Daoy (cell line): ENCODE results near the gene TSC22D1. TPM values are rescaled to one million over a fixed set of nuclear protein-coding genes. Genes with fewer than 3 reads are reported as not detected.

Experiments used
- DNase-seq: peaks from one replicate; pipeline ENCODE4 v3.0.0-alpha.2; 2015; ENCODE audit warnings: low read depth
- total RNA-seq: library from RNA; depleted of rRNA; stranded (reverse); fragments of >200 nt; shearing (Covaris generic); gene quantifications from 2 replicates; pipeline ENCODE4 v1.2.3, GENCODE V29; 2014

Gene TSC22D1
- total RNA-seq, 1 experiment from 2014 or later, result 73.0 TPM

DNA sequence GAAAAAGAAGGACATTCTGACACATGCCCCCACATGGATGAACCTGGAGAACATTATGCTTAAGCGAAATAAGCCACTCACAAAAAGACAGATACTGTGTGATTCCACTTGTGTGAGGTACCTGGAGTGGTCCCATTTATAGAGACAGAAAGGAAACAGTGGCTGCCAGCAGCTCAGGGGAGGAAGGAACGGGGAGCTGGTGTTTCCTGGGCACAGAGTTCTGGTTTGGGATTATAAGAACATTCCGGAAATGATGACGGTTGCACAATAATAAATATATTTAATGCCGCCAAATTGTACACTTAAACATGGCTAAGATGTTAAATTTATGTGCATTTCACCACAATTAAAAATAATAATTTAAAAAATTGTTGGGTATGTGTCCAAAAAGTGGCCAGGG is 169.5 kb downstream of the TSC22D1 start:
- no peak for DNase-seq

DNA sequence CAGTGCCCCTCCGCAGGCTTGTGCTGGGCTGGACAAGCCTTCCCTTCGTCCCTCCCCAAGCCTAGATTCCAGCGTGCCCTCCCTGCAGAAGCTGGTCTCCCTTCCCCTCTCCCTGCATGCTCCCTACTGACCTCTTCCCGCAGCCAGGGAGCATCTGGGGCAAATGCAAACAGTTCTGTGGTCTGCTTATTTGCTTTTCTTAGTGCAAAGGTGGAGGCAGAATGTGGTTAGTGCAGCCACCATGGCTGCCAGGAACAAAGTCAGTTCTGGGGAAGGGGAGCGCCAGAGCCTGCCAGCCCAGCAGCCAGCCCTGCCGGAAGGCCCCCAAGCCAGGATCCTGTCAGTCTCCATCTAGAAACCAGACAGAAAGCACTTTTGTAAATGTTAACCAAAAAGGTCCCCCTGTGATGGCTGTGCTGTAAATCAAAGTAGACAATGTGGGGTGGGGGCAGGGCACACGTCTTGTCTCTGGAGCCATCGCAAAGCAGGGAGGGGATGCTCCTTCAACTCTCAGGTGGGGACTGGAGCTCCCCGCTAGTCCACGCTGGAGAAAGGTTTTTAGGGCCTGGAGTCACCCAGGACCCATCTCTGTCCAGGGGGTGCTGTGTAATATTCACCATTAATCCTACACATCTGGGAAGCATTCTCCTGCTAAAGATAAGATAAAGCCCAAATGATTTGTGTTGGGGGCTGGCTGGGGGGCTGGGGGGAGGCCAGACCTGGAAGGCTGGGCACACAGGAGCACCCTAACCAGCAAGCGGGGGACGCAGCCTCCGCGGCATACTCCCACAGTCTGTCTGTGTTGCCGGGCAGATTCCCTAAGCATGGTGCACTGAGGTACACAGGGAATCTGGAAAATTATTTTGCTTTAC is 171.6 kb downstream of the TSC22D1 start:
- no peak for DNase-seq

DNA sequence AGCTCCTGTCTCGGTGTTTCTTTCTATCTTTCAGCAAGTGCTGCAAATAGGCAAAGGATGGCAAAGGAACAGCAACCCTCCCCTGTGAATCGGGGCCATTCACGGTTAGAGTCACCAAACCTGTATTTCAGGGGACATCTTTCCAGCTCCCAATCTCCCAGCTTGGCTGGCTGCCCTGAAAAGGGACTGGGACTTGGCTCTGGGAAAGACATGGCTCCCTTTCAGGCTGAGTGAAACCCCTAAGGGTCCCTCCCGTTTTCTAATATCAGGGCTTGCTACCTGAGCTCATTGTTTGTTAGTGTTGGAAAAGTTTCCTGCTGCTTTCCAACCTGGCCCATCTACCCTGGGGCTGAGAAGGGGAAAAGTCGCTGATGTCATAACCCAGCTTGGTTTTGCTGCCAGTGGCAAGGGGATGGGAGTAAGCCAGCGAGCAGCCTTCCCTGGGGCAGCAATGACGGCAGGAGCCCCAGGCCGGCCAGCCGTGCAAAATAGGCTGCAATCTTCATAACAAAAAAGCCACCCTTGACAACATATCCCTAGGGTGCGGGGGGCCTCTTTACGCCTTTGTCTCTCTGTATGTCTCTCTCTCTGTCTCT is 172.6 kb downstream of the TSC22D1 start:
- DNase-seq, result peak; percentile 16

DNA sequence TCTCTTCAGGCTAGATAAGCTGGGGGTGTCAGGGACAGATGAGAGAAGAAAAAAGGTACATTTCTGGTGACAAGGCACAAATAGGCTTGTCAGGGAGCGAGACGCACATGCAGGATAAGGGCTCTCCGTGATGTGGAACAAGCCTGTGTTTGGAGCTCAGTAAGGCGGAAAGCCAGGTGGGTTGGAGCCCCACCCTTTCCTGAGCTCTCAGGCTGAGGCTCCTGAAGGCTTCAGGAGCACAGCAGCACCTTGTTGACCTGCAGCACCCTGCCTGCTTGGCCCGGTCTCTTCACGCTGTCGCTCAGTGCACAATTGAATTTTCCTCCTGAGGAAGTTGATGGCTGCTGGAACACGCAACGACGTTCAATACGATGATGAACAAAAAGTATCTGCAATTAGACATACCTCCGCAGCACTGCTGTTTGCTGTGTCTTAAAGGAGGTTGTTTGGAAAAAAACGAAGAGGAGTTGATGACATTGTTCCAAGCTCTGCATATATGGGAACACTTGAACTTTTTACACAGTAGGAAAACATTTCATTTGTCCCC is 173.2 kb downstream of the TSC22D1 start:
- no peak for DNase-seq

DNA sequence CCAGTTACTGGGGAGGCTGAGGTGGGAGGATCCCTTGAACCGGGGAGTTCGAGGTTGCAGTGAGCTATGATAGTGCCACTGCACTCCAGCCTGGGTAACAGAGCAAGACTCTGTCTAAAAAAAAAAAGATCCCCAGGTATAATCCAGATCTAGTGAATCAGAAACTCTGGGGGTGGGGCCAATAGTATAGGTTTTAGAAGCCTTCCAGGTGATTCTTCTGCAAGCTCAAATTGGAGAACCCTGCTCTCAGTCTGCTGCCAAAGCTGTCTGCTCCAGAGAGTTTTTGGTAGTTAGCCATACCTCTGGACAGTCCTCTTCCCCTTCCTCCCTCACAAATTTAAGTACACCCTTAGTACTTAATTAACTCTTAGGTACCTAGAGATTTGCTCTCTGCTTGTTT is 174.6 kb downstream of the TSC22D1 start:
- no peak for DNase-seq

DNA sequence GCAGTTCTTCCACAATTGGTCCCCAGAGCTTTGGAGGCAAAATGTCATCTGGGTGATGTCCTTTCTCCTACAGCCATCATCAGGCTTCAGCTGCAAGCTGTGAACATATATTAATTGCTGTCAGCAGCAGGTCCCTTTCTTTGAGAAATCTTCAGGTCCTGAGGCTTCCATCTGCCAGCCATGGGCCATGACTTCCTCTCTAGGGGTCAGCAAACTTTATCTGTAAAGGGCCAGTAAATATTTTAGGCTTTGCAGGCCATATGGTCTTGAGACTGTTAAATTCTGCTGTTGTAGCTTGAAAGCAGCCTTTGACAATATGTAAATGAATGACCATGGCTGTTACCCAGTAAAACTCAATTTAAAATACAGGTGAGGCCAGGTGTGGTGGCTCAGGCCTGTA is 175.4 kb downstream of the TSC22D1 start:
- no peak for DNase-seq

DNA sequence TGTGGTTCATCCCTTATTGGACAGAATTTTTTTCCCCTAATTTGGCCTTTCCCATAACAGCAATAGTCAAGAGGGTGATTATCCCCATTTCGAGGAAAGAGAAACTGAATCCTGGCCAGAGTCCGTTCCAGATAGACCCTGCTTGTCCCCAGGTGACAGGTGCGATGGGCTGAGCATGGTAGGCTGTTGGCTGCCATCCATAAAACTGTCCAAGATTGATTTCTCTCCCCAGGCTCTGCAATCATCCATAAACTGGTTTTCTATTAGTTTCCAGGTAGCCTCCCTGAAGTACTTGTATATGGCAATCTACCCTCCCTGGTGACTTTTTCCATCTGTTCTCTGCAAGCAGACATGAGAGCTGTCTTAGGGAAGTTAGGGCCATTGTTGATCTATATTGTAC is 177.1 kb downstream of the TSC22D1 start:
- DNase-seq, result no peak

DNA sequence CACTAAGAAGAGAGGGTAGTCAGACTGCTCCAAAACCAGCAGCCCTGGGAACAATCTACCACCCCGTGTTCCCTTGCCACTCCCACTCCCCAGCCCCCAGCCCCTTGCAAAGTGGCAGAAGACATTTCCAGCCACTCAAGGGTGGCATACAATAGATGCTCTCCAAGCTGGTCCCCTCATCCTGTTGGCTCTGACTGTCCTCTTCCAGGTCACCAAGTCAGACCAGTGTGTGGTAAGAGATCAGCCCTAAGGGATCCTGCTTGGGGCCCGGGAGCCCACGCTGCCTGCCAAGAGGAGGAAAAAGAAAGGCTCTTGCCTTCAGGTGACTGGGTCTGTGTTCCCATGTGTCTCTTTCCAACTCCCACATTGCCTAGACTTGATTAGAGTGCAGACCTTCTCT is 177.5 kb downstream of the TSC22D1 start:
- no peak for DNase-seq

DNA sequence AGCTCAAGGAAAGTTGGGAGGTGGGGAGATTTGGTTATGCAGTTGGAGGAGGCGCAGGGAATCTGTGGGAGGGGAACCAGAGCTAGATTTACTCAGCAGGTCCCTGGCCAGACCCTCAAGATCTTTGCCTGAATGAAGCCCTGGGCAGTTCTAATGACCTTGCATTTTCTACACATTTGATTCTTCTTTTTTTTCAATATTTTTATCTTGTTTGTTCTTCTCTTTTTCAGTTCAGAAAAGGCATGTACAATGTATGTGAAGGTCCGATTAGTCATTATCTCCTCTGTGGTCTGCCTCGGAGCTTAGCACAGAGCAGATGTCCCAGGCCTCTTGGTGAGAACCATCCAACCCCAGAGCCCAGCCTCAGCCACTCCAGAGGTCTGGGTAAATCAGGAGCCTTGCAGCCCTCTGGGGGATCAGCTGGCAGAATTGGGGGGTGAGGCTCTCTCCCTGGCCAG is 178.3 kb downstream of the TSC22D1 start:
- DNase-seq, result no peak

DNA sequence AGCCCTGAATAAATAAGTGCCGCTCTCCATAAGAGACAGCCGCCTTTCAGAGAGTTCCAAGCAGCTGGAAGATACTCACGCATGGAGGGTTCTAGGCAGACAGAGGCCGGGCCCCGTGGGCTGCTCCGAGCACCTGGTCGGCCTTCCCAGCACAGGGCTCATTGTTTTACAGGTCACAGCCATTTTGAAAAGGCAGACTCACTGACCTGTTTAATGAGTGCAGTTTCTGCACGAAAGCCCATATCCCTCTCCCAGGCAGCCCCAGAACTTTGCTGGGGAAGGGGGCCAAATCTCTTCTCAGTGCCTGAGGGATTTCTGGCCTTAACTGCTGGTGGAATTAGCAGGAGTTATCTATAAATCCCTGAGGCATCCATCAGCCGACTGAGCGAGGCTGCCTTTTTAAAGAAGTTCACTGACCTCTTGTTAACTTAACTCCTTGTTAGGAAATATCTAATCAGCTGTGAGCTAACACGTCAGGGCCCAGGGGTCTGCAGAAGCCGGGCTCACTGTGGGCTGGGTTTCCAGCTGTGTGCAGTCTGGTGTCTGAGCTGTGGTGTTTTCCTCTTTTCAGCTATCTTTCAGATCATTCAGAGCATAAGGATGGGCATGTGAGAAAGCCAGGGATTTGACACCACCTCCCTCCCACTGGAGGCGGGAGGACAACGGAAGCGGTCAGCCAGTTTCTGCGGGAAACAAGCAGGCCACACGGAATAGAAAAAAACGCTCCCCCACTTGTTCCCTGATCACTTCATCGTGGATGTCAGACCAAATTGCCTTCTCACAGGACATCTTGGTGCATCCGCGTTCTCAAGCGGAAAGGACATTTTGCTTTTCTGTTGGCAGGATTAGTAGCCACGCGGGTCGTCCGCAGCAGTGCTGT is 179.2 kb downstream of the TSC22D1 start:
- no peak for DNase-seq

DNA sequence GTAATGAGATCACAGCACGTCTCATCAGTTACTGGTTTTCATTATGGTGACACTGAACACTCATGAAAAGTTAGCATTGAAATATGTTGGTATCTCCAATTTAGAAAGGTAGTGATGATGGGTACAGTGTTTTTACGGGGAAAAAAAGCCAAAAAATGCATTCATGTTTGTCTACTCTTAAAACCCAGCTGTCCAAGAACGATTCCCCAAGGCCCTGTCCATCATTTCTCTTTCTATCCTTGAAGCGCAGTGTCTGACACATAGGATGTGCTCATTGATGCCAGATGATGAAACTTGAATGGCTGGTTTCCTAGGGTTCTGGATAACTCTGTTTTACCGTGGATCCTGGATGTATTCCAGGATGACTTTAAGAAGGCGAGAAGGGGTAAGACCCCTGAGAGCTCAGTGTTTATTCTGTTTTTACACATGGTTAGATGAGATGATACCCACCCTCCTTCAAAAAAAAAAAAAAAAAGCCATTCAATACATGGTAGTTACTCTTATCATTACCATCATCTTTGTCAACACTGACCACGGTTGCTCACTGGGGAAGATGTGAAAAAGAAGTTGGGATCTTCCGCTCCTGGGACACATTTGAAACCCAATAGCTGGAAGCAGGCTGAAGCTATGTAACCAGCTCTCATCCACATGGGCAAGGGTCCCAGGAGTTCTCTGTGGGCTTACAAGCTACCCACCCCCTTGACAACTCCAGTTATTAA is 180.0 kb downstream of the TSC22D1 start:
- DNase-seq, result no peak

DNA sequence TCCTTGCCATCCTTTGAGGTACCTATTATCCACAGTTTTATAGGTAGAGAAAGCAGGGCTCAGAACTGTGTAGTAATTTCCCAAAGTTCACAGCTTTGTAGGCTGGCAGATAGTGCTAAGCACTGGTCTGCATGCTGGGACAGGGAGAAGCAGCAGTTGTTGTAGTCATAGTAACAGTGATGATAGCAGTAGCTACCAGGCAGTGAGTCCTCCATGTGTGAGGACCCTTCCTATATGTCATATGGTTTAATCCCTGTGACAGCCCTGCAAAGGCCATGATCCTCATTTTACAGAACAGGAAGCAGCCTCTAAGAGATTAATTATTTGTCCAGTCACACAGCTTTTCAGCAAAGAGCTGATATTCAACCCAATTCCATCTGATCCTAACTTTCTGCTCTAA is 181.5 kb downstream of the TSC22D1 start:
- no peak for DNase-seq

DNA sequence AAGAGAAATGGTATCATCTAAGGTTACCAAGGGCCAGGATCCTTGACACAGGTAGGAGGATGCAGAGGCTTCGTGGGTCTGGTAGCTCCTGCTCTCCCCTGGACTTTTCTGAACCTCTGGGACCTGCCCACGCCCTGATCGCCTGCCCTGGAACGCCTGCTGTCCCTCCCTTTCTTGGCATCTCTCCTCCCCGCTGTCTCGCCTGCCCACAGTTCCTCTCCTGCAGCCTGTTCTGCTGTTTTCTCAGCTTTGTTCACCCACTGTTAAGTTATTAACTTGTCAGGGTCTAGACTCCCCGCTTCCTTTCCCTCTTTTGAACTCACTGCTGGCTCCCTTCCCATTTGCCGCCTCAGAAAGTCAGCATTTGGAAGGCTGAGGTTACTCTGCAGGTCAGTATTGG is 182.7 kb downstream of the TSC22D1 start:
- DNase-seq, result no peak

DNA sequence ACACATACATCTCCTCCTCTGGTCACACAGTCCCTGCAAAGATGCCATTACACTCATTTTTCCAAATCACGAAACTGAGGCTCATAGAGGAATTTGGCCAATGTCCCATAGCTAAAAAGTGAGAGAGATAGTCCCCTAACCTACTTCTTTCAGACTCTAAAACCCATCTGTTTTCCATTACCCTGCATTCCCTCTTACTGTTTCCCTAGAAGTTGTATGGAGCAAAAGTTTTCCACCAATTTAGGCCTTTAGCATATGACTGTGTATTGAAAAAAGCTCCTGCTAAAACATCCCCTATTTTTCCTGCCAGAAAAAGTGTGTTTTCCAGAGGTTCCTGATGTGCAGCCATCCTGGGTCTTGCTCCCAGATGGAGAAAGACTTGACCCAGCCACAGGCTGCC is 186.3 kb downstream of the TSC22D1 start:
- DNase-seq, result no peak

DNA sequence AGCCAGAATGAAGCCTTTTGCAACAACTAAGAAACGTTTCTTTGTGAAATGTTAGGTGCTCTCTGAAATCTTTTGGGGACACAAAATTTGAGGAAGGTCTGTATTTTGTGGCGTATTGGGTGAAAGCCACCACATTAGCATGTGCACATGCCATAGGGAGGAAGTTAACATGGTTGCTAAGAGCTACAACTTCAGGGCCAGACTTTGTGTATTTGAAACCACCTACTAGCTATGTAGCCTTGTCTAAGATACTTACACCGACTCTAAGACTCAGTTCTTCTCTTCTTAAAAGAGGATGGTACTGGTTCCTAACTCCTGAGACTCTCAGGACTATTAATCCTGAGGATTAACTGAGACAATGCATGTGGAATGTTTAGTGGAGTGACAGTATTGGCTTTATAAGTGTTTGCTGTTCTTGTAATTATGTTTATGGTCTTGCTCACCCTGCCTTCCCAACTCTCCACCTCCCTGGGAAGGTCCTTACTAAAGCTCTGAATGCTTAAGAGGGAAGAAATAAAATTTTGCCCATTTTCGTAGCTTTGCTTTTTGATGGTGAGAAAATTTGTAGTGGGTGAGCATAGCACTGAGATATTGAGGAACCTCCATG is 187.0 kb downstream of the TSC22D1 start:
- no peak for DNase-seq

DNA sequence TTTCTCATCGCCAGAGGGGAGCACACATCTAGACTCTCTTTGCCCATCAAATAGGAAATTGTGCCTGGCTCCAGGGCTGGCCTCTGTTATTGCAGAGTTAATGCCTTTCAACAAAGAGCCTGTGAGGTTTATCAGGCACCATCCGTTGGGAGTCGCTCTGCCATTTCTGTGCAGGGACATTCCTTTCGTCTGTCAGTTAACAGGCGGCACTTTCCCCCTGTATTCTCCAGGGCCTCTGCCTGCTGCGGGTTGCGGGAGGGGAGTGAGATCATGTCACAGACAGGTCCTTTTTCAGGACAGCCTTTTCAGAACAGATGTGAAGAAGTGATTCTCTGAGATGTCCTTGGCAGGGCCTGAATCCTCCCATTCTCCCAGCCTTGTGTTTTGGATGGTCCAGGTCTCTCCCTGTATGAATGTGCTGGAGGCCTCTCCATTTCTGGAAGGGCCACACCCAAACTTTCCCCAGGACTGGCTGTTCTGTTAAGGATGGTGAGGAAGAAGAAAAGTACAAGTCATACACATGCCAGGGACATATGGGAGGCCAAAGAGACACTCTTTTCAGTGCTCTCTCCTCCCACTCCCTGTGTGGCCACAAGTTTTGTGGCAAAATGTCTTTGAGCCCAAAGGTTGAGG is 187.6 kb downstream of the TSC22D1 start:
- no peak for DNase-seq

DNA sequence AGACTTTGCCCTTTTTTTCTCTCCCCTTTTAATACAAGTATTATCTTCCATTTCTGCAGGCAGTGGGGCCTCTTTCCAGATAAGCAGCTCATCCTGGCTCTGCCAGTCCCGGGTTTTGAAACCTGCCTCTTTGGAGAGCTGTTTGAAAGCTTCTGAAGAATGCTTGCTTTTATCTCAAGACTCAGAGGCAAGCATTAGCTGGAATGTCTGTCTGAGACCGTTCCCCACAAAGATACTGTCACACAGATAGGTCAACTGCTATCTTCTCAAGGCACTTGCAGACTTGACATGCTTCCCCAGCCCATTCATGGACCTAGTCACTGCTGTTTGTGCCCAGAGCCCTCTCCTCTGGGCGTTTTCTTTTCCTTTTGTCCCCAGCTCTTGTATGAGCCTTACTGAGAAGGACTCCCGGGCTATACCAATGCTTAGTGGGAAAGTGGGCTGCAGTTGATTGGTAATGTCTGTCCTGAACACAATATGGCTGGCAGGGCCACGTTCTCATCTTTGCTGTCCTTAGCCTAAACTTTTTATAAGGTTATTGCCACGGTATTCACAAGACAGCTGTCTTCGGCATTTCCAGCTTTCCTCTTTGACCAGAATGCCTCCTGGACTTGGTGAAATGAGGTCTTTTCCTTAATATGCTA is 189.1 kb downstream of the TSC22D1 start:
- no peak for DNase-seq

DNA sequence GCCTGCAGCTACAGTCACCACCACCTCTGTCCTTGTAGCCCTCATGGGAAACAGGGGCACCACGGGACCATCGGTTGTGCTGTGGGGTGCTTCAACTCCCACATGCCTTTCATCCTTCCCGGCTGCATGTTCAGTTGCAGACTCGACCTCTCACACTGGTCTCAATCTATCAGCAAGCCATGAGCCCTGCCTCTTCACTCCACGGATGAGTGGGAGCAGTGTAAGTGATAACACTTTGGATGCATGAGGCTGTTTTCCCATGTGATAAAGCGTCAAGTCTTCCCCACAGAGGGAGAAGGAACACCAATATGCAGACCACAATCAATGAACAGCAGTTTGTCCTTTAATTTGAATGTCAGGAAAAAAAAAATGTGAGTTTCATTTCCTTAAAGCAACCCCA is 190.3 kb downstream of the TSC22D1 start:
- no peak for DNase-seq

DNA sequence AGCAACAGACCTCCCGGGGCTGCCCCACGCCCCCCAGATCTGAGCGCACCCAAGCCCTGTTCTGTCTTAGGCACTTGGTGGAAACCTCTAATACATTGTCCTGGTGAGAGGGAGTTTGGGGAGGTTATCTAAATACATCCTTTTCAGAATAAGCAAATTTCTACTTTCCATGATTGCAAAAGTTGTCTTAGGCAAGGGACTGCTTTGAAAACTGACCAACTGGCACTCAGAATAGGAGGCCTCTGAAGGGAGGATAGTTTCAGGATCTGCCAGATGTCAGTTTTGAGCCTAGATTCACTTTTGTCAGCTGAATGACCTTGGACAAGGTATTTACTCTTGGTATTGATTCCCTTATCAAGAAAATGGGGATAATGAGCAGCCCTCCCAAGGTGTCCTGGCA is 190.7 kb downstream of the TSC22D1 start:
- DNase-seq, result no peak

DNA sequence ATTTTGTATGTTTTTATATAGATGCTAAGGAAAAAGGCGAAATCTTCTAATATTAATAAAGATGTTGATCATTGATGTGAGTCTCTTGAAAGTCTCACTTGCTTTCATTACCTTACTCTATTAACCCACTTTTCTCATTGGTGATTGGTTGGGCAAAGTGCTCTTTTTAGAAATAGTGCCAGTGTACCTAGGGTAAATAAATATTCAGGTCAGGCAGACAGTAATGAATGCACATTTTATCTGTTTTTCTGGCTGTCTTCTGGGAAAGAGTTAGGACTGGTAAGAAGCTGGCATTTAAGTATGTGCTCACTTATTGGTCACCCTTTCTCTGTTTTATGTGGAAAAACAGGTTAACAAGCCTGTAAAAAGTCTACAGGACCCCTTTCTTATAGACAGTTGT is 191.4 kb downstream of the TSC22D1 start:
- no peak for DNase-seq
